A549 (cell line): ENCODE results near the gene GRK5. TPM values are rescaled to one million over a fixed set of nuclear protein-coding genes. Genes with fewer than 3 reads are reported as not detected.

Experiments
- ATAC-seq, 2 experiments: fragments of 200-7000 bp in 1 of 2; fragments of >200 bp in 1 of 2; cut with Nextera tagmentation in 1 of 2; cut with Tn5 transposase in 1 of 2; 3 replicates each; pipeline versions ENCODE4 v1.8.0 to v1.9.1; 2018 to 2020; ENCODE audit warnings: mild to moderate bottlenecking in 1 of 2, moderate library complexity in 1 of 2
- CTCF ChIA-PET: fragments of 300-600 bp; sonication (Branson Sonifier 250); formaldehyde crosslinking; extraction: SDS; loops from one replicate; lab custom pipeline; 2021; ENCODE audit warnings: antibody characterized with exemption, inconsistent platforms; lab: Yijun Ruan, JAX
- POLR2A ChIA-PET: fragments of 350-600 bp; formaldehyde crosslinking; extraction: SDS; loops from one replicate; lab custom pipeline; 2021; ENCODE audit warnings: antibody characterized with exemption, inconsistent platforms; lab: Yijun Ruan, JAX
- DNase-seq, 2 experiments: peaks; one replicate each; pipeline versions ENCODE4 v3.0.0 to v3.0.0-alpha.2; 2011 to 2016; ENCODE audit warnings: low read depth in 1 of 2, low spot score in 1 of 2
- FAIRE-seq: peaks from 2 replicates; lab custom pipeline; 2011; peaks lifted over from hg19 to GRCh38; lab: Jason Lieb, UNC
- H3K27ac ChIP-seq, 2 experiments: fragments of >200 bp; sonication (Bioruptor Twin); formaldehyde crosslinking; 3 replicates each; pipeline ENCODE4 v1.5.1; 2016 to 2017
- H3K4me1 ChIP-seq: fragments of >200 bp; sonication (Bioruptor Twin); formaldehyde crosslinking; 3 replicates; pipeline ENCODE4 v1.6.1; 2016
- H3K4me2 ChIP-seq: fragments of >200 bp; sonication (Bioruptor Twin); formaldehyde crosslinking; 3 replicates; pipeline ENCODE4 v1.6.1; 2016
- H3K4me3 ChIP-seq: fragments of >200 bp; sonication (Bioruptor Twin); formaldehyde crosslinking; 3 replicates; pipeline ENCODE4 v1.5.1; 2016
- H3K9me3 ChIP-seq: fragments of >200 bp; sonication (Bioruptor Twin); formaldehyde crosslinking; 3 replicates; pipeline ENCODE4 v1.6.1; 2016
- CBX2 ChIP-seq: fragments of 200-600 bp; sonication (generic); IDR thresholded peaks from 2 replicates; pipeline ENCODE4 v1.6.1; 2016; ENCODE audit warnings: low read depth, mild to moderate bottlenecking, borderline replicate concordance
- CBX8 ChIP-seq: fragments of 200-600 bp; sonication (generic); IDR thresholded peaks from 2 replicates; pipeline ENCODE4 v1.6.1; 2016
- CHD4 ChIP-seq: fragments of 200-600 bp; sonication (generic); IDR thresholded peaks from 2 replicates; pipeline ENCODE4 v1.6.1; 2016; ENCODE audit warnings: antibody characterized with exemption, mild to moderate bottlenecking, borderline replicate concordance
- E2F6 ChIP-seq: IDR thresholded peaks from 2 replicates; pipeline ENCODE4 v1.6.1; 2012; ENCODE audit warnings: low read depth, borderline replicate concordance
- EHMT2 ChIP-seq: fragments of 200-600 bp; sonication (generic); IDR thresholded peaks from 2 replicates; pipeline ENCODE4 v1.6.1; 2016; ENCODE audit warnings: antibody characterized with exemption, low read depth, mild to moderate bottlenecking, moderate library complexity
- ELK1 ChIP-seq: fragments of 150-350 bp; IDR thresholded peaks from 2 replicates; pipeline ENCODE4 v1.6.1; 2014; ENCODE audit warnings: low read depth, mild to moderate bottlenecking, low read length
- EP300 ChIP-seq, 2 experiments: fragments of >200 bp; sonication (Bioruptor Twin); formaldehyde crosslinking; IDR thresholded peaks; 2 replicates in 1 of 2; 3 replicates in 1 of 2; pipeline ENCODE4 v1.6.1; 2016 to 2017
- ESRRA ChIP-seq: fragments of 150-350 bp; IDR thresholded peaks from 2 replicates; pipeline ENCODE4 v1.6.1; 2014; ENCODE audit warnings: mild to moderate bottlenecking, low read length, borderline replicate concordance
- FOSB ChIP-seq: fragments of 250-450 bp; sonication (Bioruptor Pico); IDR thresholded peaks from 2 replicates; pipeline ENCODE4 v1.5.0; 2020; ENCODE audit warnings: mild to moderate bottlenecking, moderate library complexity
- FOSL2 ChIP-seq, 2 experiments: fragments of 450-650 bp in 1 of 2; fragments of >200 bp in 1 of 2; sonication (Bioruptor Twin) in 1 of 2; formaldehyde crosslinking; IDR thresholded peaks; 2 replicates each; pipeline versions ENCODE4 v1.5.0 to v1.6.1; 2016 to 2020; ENCODE audit warnings: mild to moderate bottlenecking in 1 of 2, moderate library complexity in 1 of 2
- GATA3 ChIP-seq: IDR thresholded peaks from 2 replicates; pipeline ENCODE4 v1.6.1; 2012; ENCODE audit warnings: borderline replicate concordance
- HDAC2 ChIP-seq: fragments of 200-600 bp; sonication (generic); IDR thresholded peaks from 2 replicates; pipeline ENCODE4 v1.6.1; 2016
- HES2 ChIP-seq: fragments of >200 bp; sonication (Bioruptor Twin); formaldehyde crosslinking; IDR thresholded peaks from 2 replicates; pipeline ENCODE4 v1.6.1; 2016
- HEYL ChIP-seq: fragments of 250-450 bp; sonication (Bioruptor Pico); IDR thresholded peaks from 2 replicates; pipeline ENCODE4 v1.8.0; 2021; ENCODE audit warnings: mild to moderate bottlenecking, moderate library complexity
- HMGXB4 ChIP-seq: fragments of 250-450 bp; sonication (Bioruptor Pico); IDR thresholded peaks from 2 replicates; pipeline ENCODE4 v1.5.0; 2021; ENCODE audit warnings: mild to moderate bottlenecking, moderate library complexity, borderline replicate concordance
- HOXA7 ChIP-seq: fragments of 250-450 bp; sonication (Bioruptor Pico); IDR thresholded peaks from 2 replicates; pipeline ENCODE4 v1.5.0; 2020; ENCODE audit warnings: mild to moderate bottlenecking, moderate library complexity
- HOXB5 ChIP-seq: fragments of 250-450 bp; sonication (Bioruptor Pico); IDR thresholded peaks from 2 replicates; pipeline ENCODE4 v1.5.0; 2020; ENCODE audit warnings: mild to moderate bottlenecking, moderate library complexity
- JUN ChIP-seq, 2 experiments: fragments of >200 bp; sonication (Bioruptor Twin); formaldehyde crosslinking; IDR thresholded peaks; 2 replicates in 1 of 2; 3 replicates in 1 of 2; pipeline ENCODE4 v1.6.1; 2016 to 2017
- KDM5A ChIP-seq: fragments of 200-600 bp; sonication (generic); IDR thresholded peaks from 2 replicates; pipeline ENCODE4 v1.6.1; 2016; ENCODE audit warnings: antibody characterized with exemption, mild to moderate bottlenecking
- MAFK ChIP-seq: fragments of 450-650 bp; IDR thresholded peaks from 2 replicates; pipeline ENCODE4 v1.6.1; 2014; ENCODE audit not compliant: partially characterized antibody
- MAZ ChIP-seq: fragments of 150-350 bp; IDR thresholded peaks from 2 replicates; pipeline ENCODE4 v1.6.1; 2014; ENCODE audit warnings: antibody characterized with exemption, low read depth, low read length, borderline replicate concordance
- PHF8 ChIP-seq: fragments of 200-600 bp; sonication (generic); IDR thresholded peaks from 2 replicates; pipeline ENCODE4 v1.6.1; 2016; ENCODE audit warnings: low read depth, mild to moderate bottlenecking, antibody characterized with exemption, moderate library complexity, borderline replicate concordance
- POLR2A ChIP-seq: IDR thresholded peaks from 2 replicates; pipeline ENCODE4 v1.6.1; 2012; ENCODE audit warnings: mild to moderate bottlenecking, low read length
- RARB ChIP-seq: fragments of 250-450 bp; sonication (Bioruptor Pico); IDR thresholded peaks from 2 replicates; pipeline ENCODE4 v1.8.0; 2021; ENCODE audit warnings: mild to moderate bottlenecking, moderate library complexity
- RCOR1 ChIP-seq: fragments of 150-350 bp; IDR thresholded peaks from 2 replicates; pipeline ENCODE4 v1.6.1; 2014; ENCODE audit warnings: antibody characterized with exemption, low read length, low read depth
- RNF2 ChIP-seq: fragments of 200-600 bp; sonication (generic); IDR thresholded peaks from 2 replicates; pipeline ENCODE4 v1.6.1; 2016; ENCODE audit warnings: low read depth, mild to moderate bottlenecking, antibody characterized with exemption, moderate library complexity, borderline replicate concordance
- SREBF2 ChIP-seq: fragments of 450-650 bp; IDR thresholded peaks from 2 replicates; pipeline ENCODE4 v1.6.1; 2014; ENCODE audit warnings: mild to moderate bottlenecking, moderate library complexity
- USF2 ChIP-seq: fragments of 450-650 bp; IDR thresholded peaks from 2 replicates; pipeline ENCODE4 v1.6.1; 2014; ENCODE audit warnings: antibody characterized with exemption
- ZFP36 ChIP-seq: fragments of 450-650 bp; IDR thresholded peaks from 2 replicates; pipeline ENCODE4 v1.6.1; 2014; ENCODE audit warnings: borderline replicate concordance; ENCODE audit not compliant: partially characterized antibody
- ZSCAN20 ChIP-seq: fragments of 250-450 bp; sonication (Bioruptor Pico); IDR thresholded peaks from 2 replicates; pipeline ENCODE4 v1.8.0; 2022; ENCODE audit warnings: mild to moderate bottlenecking, moderate library complexity
- WGBS: methylation state at CpG from one replicate; pipeline ENCODE4 v1.1.6; 2017; ENCODE audit errors: missing lambda C conversion rate; 5-methylcytosine and 5-hydroxymethylcytosine counted together
- polyA plus RNA-seq, 4 experiments: library from polyadenylated mRNA; depleted of rRNA in 3 of 4; stranded (reverse); fragments of >200 nt; fragmentation: RNase III in 1 of 4; extraction: RNeasy Plus Mini Kit Qiagen cat#74134 plus additional on column Dnase treatment in 1 of 4; gene quantifications; 2 replicates in 3 of 4; 3 replicates in 1 of 4; pipeline ENCODE4 v1.2.3, GENCODE V29; 2011 to 2017

The GRK5 gene
- polyA plus RNA-seq, 2 of the 4 experiments (the other 2 are of a cell fraction): 5.0 to 7.9 TPM

GRCh38 chr10:119410361-119411116 is 203.2 kb downstream of the GRK5 start:
- Histone ChIP-seq H3K4me2 (no peak overlapping the region), H3K4me1 (no peaks in the 10 kb centered on the region), H3K4me3 (no peak overlapping the region), H3K9me3 (no peaks in the 10 kb centered on the region)
- FAIRE-seq: no peak
- POLR2A ChIA-PET: interaction anchor here (0.6 kb wide), 1 partner anchor 82 kb away, joined by 5 read pairs; no protein-coding TSS in a partner anchor
- WGBS: 80% methylated on average over 7 of the region's 9 CpGs
- ATAC-seq: no peak
- TF ChIP-seq HDAC2: no peak
- no peak for TF ChIP-seq ZSCAN20 (CRISPR knock-in tag)
- TF ChIP-seq HEYL (CRISPR knock-in tag): no peak
- TF ChIP-seq MAZ: no peak
- TF ChIP-seq RARB (CRISPR knock-in tag): no peak
- TF ChIP-seq JUN (IDR thresholded peaks at IDR 0.05): no peak
- TF ChIP-seq MAFK: no peak
- no peak for TF ChIP-seq HOXA7
- no peak for TF ChIP-seq CBX2
- TF ChIP-seq FOSB (CRISPR knock-in tag): no peak
- no peak for TF ChIP-seq RNF2
- TF ChIP-seq ZFP36: no peak
- TF ChIP-seq USF2: no peak
- no peak for TF ChIP-seq HMGXB4 (CRISPR knock-in tag)
- TF ChIP-seq CHD4: no peak
- TF ChIP-seq E2F6: no peak
- TF ChIP-seq FOSL2 (IDR thresholded peaks at IDR 0.05): no peak
- TF ChIP-seq FOSL2 (CRISPR knock-in tag; IDR thresholded peaks at IDR 0.05): no peak
- TF ChIP-seq GATA3: no peak
- no peak for TF ChIP-seq RCOR1
- no peak for TF ChIP-seq SREBF2
- TF ChIP-seq, all 56 proteins: peak for 0
- no peak for DNase-seq
- CTCF ChIA-PET: interaction anchor here (0.6 to 4.3 kb wide), 11 partner anchors 14 to 212 kb away, joined by 3 to 23 read pairs (median 4); partner anchors contain the start of gene GRK5
- H3K27ac ChIP-seq: no peak overlapping the region

GRCh38 chr10:119412244-119413092 is 205.1 kb downstream of the GRK5 start:
- Histone ChIP-seq H3K9me3 (no peaks in the 10 kb centered on the region), H3K27ac (no peak overlapping the region), H3K4me2 (no peak overlapping the region), H3K4me3 (no peak overlapping the region), H3K4me1 (no peaks in the 10 kb centered on the region)
- no peak for DNase-seq
- no peak for ATAC-seq
- ChIA-PET CTCF (interaction anchor here (0.9 to 4.3 kb wide), 6 partner anchors 17 to 213 kb away, joined by 4 to 23 read pairs (median 7); partner anchors contain the start of gene GRK5), POLR2A (no interaction called here)
- 87% methylated on average over 30 of the region's 31 CpGs for WGBS
- TF ChIP-seq EP300 (IDR thresholded peaks at IDR 0.05) (no peak), CBX2 (no peak), HOXA7 (no peak), POLR2A (no peak), HES2 (no peak), EHMT2 (no peak), ELK1 (no peak), ESRRA (no peak), JUN (IDR thresholded peaks at IDR 0.05) (no peak), HOXB5 (CRISPR knock-in tag) (no peak), KDM5A (no peak), HDAC2 (no peak), PHF8 (no peak), CBX8 (no peak), RARB (CRISPR knock-in tag) (no peak), ZSCAN20 (CRISPR knock-in tag) (no peak)
- TF ChIP-seq, all 56 proteins: peak for 0
- no peak for FAIRE-seq
